Measurements from ENCODE around the gene CLTB. TPM values are rescaled to one million over a fixed set of nuclear protein-coding genes. Genes with fewer than 3 reads are reported as not detected.

The CLTB gene
- total RNA-seq, 1 experiment from 2014 or later, result 58.6 TPM

GRCh38 chr5:176359658-176360057, 56.7 kb downstream of the CLTB start:
- ChIA-PET CTCF (no interaction called here), POLR2A (no interaction called here), RAD21 (ENCODE audit: low non-redundant PET in 1 of 2, low total read pairs in 2 of 2, uncharacterized antibody in 2 of 2, unreplicated experiment in 2 of 2) (no interaction called here)
- no peaks in the 10 kb centered on the region for H3K9me2 ChIP-seq (ENCODE audit: insufficient read depth)
- ATAC-seq (no peak), DNase-seq (ENCODE audit: low read depth, low spot score) (no peak)
- H2AFZ ChIP-seq (ENCODE audit: low read depth, low read length, poor library complexity, severe bottlenecking), result no peak overlapping the region
- no peak overlapping the region for H3K27ac ChIP-seq (ENCODE audit: low read depth, low read length)
- peak overlapping the region; percentile 98; the same call in 1 of the 2 replicates for H3K4me2 ChIP-seq (ENCODE audit: low read length)
- H3K27me3 ChIP-seq (ENCODE audit: insufficient read depth, low read length), result no peaks in the 10 kb centered on the region
- peaks cover 58% of the 10 kb centered on the region for H3K79me2 ChIP-seq (ENCODE audit: insufficient read depth, low read length)
- H3K9ac ChIP-seq (ENCODE audit: low read length), result no peak overlapping the region
- peaks cover 0 to 11% of the 10 kb centered on the region in 2 experiments; a peak in 2 of 4 replicates for H3K4me1 ChIP-seq (ENCODE audit: control insufficient read depth in 1 of 2, insufficient read depth in 2 of 2, low read length in 2 of 2)
- H3K36me3 ChIP-seq (ENCODE audit: control insufficient read depth in 1 of 2, insufficient read depth in 2 of 2, low read length in 2 of 2), result peaks cover 9 to 23% of the 10 kb centered on the region in 2 experiments; a peak in 2 of 4 replicates
- BruUV-seq (replicated peaks), result TSS peak; percentile 23
- intact Hi-C loops (cut with micrococcal nuclease), result no loop called here
- 0 out of 2 replicates have a peak, but pooled peaks cover 5% of the 10 kb centered on the region for H4K20me1 ChIP-seq (ENCODE audit: insufficient read depth)
- H3K9me3 ChIP-seq (ENCODE audit: control insufficient read depth in 1 of 2, insufficient read depth in 1 of 2, low read depth in 1 of 2, low read length in 2 of 2), result no peaks in the 10 kb centered on the region
- no peak overlapping the region for H3K4me3 ChIP-seq (replicated peaks in 1 of 2; ENCODE audit: low read depth in 1 of 2, low read length in 2 of 2)
- no peak for TF ChIP-seq ATF3 (IDR thresholded peaks at IDR 0.05)
- no peak for TF ChIP-seq RAD21 (IDR thresholded peaks at IDR 0.05; ENCODE audit: low read depth)
- TF ChIP-seq SIN3A (IDR thresholded peaks at IDR 0.05; ENCODE audit: low read depth), result no peak
- TF ChIP-seq JUND (IDR thresholded peaks at IDR 0.05), result no peak
- TF ChIP-seq TCF7L2 (IDR thresholded peaks at IDR 0.05; ENCODE audit: borderline replicate concordance, extremely low read depth, insufficient read depth, insufficient read length), result no peak
- no peak for TF ChIP-seq FOSL1 (IDR thresholded peaks at IDR 0.05; ENCODE audit: low read depth)

- H3K27me3 ChIP-seq (ENCODE audit: insufficient read depth, low read length), result no peaks in the 10 kb centered on the region
- ChIA-PET POLR2A (no interaction called here), RAD21 (ENCODE audit: low non-redundant PET in 1 of 2, low total read pairs in 2 of 2, uncharacterized antibody in 2 of 2, unreplicated experiment in 2 of 2) (no interaction called here), CTCF (no interaction called here)
- no peaks in the 10 kb centered on the region for H3K9me3 ChIP-seq (ENCODE audit: control insufficient read depth in 1 of 2, insufficient read depth in 1 of 2, low read depth in 1 of 2, low read length in 2 of 2)
- 0 out of 2 replicates have a peak, but pooled peaks cover 5% of the 10 kb centered on the region for H4K20me1 ChIP-seq (ENCODE audit: insufficient read depth)
- no peak overlapping the region for H3K4me3 ChIP-seq (replicated peaks in 1 of 2; ENCODE audit: low read depth in 1 of 2, low read length in 2 of 2)
- TF ChIP-seq POLR2A (IDR thresholded peaks at IDR 0.05; ENCODE audit: borderline replicate concordance, extremely low read depth, insufficient read depth, insufficient read length) (no peak), CEBPB (IDR thresholded peaks at IDR 0.05; ENCODE audit: low read depth) (no peak), POLR2AphosphoS5 (IDR thresholded peaks at IDR 0.05; ENCODE audit: low read depth, low read length) (no peak), MAX (IDR thresholded peaks at IDR 0.05) (no peak)
- H3K79me2 ChIP-seq (ENCODE audit: insufficient read depth, low read length), result peaks cover 83% of the 10 kb centered on the region
- H3K4me1 ChIP-seq (ENCODE audit: control insufficient read depth in 1 of 2, insufficient read depth in 2 of 2, low read length in 2 of 2), result peaks cover 0 to 4% of the 10 kb centered on the region in 2 experiments; a peak in 2 of 4 replicates
- DNase-seq (ENCODE audit: low read depth, low spot score) (no peak), ATAC-seq (no peak)
- H3K36me3 ChIP-seq (ENCODE audit: control insufficient read depth in 1 of 2, insufficient read depth in 2 of 2, low read length in 2 of 2), result peaks cover 22 to 43% of the 10 kb centered on the region in 2 experiments
- no peak overlapping the region for H3K9ac ChIP-seq (ENCODE audit: low read length)
- no peak overlapping the region for H2AFZ ChIP-seq (ENCODE audit: low read depth, low read length, poor library complexity, severe bottlenecking)
- no peak overlapping the region for H3K4me2 ChIP-seq (ENCODE audit: low read length)
- no peak overlapping the region for H3K27ac ChIP-seq (ENCODE audit: low read depth, low read length)
- no TSS peak for BruUV-seq (replicated peaks)
- intact Hi-C loops (cut with micrococcal nuclease), result no loop called here
- no peaks in the 10 kb centered on the region for H3K9me2 ChIP-seq (ENCODE audit: insufficient read depth)
Observed at GRCh38 chr5:176356179-176356566, 60.2 kb downstream of the CLTB start.
